ENCODE measurements around the gene BSPRY.
"Not testable (repeated sequence)": the region's sequence is repeated elsewhere in the genome, so short reads cannot be mapped to it uniquely, and the experiment has no call there.

The BSPRY gene

GRCh38 chr9:113397203-113397631, 47.9 kb downstream of the BSPRY start:
- no peak for DNase-seq

DNA sequence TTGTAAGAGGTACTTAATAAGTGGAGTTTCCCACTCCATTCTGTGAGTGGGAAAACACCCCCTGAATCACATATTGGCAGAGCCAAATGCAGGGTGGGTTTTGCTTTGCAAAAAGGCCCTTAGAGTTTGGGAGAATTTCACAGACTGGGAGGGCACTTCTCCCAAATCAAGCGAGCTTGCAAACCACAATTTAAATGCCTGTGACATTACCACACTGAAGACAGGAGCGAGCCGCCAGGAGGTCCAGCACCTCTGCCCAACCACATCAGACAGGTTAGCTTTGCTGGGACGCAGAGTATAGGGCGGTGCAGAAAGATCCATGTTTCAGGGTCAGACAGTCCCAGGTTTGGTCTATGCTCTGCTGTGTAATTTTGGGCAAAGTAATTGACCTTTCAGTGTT, 49.5 kb downstream of the BSPRY start:
- no peak for DNase-seq

DNA sequence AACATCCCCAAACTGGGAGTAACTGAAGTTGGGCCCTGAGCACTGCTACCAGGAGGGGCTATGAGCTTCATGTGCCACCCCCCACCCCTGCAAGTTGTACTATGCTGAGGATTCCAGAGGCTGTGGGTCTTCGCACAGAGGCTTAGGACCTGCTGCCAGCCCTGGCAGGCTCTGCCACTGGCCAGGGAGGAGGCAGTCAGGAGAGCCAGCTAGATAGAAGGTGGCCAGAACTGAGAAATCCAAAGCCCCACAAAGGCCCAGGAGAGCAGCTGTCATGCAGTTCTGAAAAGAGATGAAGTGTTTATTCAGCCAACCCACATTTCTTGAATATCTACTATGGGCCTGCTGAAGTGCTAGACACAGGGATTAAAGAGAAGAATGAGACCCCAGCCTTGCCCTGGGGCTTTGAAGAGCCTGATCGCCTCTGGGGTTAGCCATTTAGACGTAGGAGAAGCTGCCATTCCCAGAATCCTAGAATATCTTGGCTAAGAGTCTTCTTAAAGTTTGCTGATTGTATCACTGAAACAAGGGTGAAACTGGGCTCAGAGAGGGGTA, 50.4 kb downstream of the BSPRY start:
- DNase-seq = no peak

GRCh38 chr9:113401027-113401792, 51.9 kb downstream of the BSPRY start, which contains the start of gene ALAD:
ALAD (minus strand) TSS chr9:113401284; CDS start chr9:113393559, 7,725 bp downstream.
- DNase-seq = peak; percentile 89 to 96

DNA sequence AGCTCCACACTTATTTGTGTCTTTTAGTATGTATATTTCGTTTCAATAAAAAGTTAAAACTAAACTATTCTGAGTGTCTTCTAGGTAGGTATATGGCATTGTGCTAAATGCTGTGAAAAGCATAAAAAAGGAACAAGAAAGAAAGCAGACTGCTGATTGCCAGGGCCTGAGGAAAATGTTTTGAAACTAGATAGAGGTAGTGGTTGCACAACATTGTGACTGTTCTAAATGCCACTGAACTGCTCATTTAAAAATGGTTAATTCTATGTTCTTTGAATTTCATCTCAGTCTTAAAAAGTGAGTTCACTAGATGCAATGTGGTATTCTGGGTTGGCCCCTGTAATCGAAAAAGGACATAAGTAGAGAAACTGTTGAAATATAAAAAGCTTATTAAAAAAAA, 54.3 kb downstream of the BSPRY start:
- DNase-seq = peak in 1 of 2 donors; percentile 57

- not testable (repeated sequence) for DNase-seq
These were observed 57.0 kb downstream of the BSPRY start for GRCh38 chr9:113406353-113406752.

GRCh38 chr9:113406873-113407511, 57.7 kb downstream of the BSPRY start:
- DNase-seq = peak; percentile 6 to 52

DNA sequence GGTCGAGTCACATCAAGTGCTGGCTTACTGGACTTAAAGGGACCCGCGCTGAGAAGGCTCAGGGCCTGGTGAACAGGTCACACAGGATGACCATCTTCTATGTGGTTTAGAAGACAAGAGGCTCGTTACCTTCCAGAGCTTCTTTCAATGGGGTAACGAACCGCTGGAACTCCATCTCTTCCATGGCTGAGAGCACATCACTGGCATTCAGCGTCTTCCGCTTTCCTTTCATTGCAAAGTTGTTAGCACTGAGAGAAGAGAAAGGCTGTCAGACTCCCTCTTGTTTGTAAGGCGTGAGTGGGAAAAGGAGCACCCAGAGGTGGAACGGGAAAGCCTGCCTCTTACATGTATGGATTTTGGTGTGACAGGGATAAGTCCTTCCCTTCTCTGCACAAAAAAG, 60.1 kb downstream of the BSPRY start:
- DNase-seq = no peak

DNA sequence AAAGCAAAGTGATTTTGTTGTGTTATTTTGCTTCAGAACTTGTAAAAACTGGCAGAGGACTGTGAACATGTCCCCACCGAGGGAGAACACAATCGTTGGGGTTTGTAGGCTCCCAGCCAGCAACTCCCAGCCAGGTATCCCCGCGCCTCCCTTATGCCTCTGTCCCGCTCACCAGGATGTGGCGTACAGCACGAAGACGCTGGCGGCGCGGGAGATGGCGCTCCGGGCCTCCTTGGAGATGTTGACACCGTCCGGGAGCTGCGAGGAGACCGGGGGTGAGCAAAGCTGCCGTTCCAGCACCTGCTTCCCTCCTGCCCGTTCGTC, 60.5 kb downstream of the BSPRY start:
- no peak for DNase-seq

DNA sequence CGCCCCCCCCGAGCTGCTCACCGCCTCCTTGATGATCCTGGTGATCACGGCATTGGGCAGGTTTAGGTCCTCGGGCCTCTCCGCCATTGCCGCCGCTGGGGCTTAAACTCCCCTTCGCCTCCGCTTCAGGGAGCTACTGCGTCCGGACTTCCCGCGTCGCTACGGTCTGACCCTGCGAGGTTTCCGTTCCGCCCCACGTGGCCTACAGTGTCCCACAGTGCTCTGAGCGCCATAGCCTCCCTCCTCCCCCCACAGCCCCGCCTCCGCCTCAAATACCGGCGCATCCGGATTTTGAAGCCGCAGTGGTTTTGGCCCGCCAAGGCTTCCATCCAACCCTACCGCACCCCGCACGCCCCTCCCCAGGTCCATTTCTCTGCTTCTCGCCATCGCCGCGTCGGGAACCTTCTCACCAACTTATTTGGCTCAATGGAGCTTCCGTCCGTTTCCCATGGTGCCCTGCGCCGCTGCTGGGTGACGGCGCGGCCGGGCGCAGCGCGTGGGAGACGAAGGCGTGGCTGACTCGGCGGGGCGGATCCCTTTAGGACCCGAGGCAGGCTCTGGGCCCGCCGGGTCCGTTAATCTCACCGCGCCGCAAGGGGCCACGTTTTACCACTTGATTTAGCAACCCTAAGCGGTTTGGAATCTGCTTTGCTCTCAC, 61.0 kb downstream of the BSPRY start, which contains the start of the genes C9orf43 and POLE3:
C9orf43 (plus strand) TSS at position 541 of the 658 bp plus-strand sequence. CDS start 2,747 bp downstream, outside the sequence.
POLE3 (minus strand) TSS at position 469 of the 658 bp plus-strand sequence; CDS start at position 87, 382 bp downstream.
- peak; percentile 92 to 99 for DNase-seq

DNA sequence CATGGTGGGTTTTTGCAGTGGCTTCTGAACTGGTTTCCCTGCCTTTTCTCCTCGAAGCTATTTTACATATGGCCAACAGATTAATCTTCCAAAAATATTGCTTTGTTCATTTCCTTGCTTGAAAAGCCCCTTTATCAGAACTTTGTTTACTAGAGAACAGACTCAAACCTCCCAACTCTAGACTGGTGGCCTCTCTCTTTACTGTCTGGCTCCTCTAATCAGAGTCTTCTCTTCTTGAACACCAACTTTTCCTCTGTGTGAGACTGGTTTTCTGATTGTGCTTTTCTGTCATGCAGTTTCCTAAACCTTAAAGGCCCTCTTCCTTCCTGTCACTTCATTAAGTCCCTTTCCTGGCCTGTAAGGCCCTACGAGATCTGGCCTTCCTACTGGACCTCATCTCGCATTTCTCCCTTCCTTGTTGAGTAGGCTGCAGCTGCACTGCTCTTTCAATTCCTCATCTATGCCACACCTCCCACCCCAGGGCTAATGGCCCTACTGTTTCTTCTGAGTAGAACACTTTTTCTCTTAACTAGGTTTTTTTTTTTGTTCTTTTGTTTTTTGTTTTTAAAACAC, 66.9 kb downstream of the BSPRY start:
- peak in 1 of 2 donors; percentile 25 for DNase-seq

DNA sequence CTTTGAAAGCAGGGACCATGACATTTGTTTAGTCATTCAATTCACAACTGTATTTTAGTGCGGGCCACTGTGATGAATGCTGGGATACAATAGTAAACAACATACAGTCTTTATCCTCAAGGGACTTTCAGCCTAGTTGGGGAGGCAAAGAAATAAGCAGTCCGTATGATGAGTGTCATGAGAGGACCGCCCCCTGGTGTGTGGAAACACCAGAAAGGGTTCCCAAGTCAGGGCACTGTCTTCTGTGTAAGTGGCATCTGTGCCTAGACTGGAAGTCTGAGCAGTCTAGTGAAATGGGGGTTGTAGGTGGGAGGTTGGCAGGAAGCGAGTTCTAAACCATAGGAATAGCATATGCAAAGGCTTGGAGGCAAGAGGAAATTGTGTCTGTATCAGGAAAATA, 68.0 kb downstream of the BSPRY start:
- DNase-seq = no peak

Measured in bone marrow (tissue), 2 donors.